Fibroblast of skin of scalp (primary cell): ENCODE measurements around the gene DHX8.

Source experiments
- DNase-seq: peaks from one replicate; pipeline ENCODE4 v3.0.0-alpha.2; 2013

The DHX8 gene

DNA sequence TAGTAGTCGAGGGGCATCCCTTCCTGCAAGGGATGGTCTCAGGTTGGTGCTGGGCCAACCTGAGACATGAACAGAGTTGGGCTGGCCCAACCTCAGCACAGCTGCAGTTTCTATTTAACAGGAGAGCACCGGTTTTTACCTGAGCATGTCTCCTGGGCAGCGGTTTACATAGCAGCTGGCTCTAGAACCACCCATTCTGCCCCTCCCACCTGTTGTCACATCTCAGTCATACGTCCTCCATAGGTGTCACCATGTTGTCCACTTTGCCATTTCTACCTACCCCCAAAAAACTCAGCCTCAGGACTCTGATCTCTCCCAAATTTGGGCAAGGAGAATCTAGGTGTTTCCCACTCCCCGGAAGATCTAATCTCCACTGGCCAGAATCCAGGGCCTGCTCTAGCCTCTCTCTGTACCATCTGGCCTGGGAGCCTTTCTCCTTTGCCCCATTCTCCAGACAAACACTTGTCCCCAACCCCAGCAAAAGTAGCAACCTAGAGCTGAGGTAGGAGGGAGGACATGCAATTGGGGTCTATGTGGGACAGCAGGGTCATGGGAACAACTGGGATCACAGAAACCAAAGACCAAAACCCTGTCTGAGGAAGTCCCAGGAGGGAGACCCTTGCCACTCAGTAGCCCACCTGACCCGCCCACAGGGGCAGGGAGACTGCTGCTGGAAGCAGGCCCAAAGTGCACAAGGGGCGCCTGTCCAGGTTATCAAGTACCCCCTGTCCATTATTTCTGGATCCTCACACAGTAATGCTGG lies 43.3 kb downstream of the DHX8 start:
- no peak for DNase-seq

- DNase-seq = no peak
Measured at GRCh38 chr17:43528319-43528987, 44.7 kb downstream of the DHX8 start.

DNA sequence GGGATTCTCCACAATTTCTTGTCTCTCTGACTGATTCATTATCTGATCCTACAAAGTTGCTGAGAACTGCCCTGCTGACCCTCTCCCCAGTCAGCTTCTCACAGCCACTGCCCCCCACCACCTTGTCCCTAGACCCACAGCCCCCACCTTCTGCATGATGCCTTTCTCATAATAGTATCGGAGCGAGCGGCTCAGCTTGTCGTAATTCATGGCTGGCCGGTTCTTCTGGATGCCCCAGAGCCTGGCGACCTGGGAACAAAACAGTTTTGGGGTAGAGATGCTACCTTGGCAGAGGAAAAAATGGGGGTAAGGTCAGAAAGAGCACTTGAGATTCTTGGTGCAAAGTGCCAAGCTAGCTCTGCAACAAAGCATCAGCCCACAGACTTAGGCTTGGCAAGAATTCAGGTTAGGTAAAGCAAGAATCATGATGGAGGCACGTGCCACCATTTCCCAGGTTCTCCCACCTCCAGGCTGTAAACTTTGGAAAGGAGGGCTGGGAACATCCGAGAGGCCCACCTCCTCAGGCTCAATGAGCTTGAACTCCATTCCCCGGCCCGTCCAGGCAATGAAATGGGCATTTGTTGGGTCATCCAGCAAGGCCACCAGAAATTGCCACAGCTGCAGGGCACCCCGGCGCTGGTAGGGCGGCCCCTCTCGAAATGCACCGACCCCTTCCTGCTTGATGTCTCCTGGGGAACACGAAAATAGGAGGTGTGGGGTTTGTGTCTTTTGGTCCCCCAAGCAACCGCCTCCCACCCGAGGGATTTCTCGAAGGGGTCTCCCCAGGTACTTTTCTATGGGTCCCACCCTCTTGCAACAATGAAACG lies 45.4 kb downstream of the DHX8 start:
- DNase-seq = no peak

GRCh38 chr17:43529947-43530287 lies 46.1 kb downstream of the DHX8 start:
- DNase-seq = no peak

DNA sequence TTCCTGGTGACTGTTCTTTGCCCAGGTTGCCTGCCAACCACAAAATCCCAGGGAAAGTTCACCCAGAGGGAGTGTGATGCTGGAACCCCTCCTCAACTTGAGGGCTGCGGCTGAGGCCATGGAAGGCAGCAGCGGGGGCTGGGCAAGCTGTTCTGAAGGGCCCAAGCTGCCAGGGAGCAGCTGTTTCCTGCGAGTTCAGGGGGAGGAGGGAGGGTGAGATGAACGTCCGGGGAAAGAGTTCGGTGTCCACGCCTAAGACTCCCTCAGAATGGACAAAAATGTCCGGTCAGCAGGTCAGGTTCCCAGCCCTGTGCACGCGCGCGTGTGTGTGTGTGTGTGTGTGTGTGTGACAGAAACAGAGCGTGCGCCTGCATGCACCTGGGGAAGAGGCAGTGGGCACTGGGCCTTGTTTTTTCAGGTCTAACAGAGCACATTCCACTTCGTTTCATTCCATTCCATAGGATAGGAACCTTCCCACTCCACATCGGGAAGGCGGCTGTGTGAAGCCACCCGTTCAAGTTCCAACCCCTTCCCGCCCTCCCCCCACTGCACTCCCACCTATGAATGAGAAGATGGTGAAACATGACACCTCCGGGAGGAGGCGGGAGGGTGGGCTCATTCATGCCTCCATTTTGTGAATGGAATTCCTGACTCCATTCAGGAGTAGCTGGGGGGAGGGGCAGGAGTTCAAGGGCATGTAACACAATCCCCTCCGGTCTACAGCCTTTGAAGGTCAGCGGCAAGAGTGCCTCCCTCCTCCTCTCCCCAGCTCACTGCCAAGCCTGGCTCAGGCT lies 46.7 kb downstream of the DHX8 start:
- DNase-seq = peak; percentile 89

DNA sequence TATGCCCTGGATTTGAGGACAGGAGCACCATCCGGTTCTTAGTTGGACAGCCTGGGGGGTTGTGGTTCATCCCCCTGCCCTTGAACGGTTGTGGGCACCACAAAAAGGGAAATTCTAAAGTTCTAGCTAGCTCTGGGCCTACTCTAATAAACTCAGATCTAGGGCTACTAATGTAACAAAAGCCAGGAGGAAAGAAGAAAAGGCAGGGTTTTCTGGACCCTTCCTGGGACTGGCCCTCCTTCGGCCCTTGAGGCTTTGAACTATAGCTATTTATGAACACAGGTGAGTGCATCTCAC lies 47.3 kb downstream of the DHX8 start:
- DNase-seq = no peak

GRCh38 chr17:43531955-43532354 lies 48.2 kb downstream of the DHX8 start:
- DNase-seq = no peak

DNA sequence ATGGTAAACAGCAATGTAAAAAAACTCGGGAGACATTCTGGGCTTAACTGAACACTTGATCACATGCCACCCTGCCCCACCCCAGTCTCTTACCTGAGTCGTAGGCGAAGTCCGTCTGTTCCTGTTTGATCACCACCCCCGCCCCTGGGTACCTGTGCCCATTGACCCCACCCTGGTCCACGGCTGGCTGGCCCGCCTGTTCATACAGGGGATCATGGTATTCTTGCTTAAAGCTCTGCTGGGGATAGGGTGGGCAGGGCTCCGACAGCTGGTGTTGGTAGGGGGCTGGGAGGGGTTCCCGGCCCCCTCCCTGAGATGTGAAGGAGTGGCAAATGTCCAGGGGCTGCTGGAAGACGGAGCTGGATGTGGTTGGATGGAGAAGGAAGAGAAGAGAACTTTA lies 48.8 kb downstream of the DHX8 start:
- DNase-seq = no peak

GRCh38 chr17:43533699-43534098 lies 49.9 kb downstream of the DHX8 start:
- no peak for DNase-seq

- DNase-seq = no peak
Measured at GRCh38 chr17:43534909-43535308, 51.1 kb downstream of the DHX8 start.

- peak; percentile 89 for DNase-seq
Measured at GRCh38 chr17:43536236-43536992, 52.6 kb downstream of the DHX8 start.

- DNase-seq = peak; percentile 47
Measured at GRCh38 chr17:43540821-43541674, 57.3 kb downstream of the DHX8 start.

DNA sequence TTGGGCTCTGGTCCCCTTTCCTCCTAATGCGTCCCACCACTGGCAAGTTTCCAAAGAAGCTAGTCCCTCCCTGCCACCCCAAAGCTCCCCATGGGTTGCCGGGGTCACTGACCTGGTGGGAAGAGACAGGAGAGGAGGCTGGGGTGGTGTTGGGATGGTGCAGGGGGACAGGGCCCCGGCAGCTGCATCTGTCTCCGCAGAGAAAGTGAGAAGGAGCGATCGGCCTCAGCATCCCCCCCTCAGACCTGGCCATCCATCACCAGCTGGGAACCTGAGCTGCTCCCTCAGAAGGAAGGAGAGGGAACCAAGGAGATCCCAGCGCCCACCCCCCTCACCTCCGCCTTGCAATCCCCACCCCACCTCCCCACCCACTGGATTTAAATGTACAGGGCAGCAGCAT lies 59.1 kb downstream of the DHX8 start:
- DNase-seq = no peak

DNA sequence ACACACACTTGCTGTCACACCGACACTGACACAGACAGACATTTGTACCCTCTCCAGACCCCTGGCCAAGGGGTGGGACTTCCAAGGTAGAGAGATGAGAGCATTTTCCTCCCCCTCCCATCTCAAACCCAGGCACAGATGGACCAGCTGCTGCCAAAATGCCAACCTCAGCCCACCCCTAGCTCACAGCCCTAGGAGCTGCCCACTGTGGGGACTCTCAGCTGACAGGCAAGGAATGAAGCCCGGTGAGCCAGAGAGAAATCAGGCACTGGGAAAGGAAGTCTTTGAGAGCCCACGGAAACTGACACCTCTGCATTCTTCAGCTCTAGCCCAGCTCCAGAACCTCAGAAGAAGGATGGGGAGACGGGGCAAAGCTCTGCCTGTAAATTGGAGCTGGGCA lies 59.5 kb downstream of the DHX8 start:
- no peak for DNase-seq

DNA sequence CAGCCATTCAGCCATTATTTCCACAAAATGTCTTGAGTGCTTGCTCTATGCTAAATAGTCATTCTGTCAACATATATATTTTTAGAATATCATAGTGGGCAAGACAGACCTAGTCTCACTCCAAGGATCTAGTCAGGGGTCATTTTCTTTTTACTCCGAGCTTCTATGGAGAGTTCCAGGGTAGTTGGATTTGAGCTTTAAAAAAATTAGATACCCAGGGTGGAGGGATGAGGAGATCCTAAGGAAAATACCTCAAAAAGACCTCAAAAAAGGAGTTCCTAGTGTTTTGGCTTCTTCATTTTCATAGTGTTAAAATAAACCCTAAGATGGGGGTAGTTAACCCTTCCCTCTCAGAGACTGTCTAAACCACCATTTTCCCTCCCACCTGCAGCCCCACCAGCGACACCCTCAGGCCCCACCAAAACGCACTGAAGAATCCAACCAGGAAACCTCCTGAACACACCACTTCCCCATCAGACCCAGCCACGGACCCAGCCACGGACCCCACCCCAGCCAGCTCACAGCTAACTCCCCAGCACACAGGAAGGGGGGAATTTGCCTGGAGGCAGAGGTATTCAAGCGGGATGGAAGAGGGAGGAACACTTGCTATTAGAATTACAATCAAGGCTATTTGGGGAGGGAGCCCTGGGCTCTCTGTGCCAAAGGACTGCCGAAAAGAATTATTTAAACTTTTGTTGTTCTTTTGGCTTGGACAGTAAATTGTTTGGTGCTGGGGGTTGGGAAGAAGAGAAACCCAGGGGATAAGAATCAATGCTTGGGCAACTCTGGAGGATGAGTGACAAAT lies 60.2 kb downstream of the DHX8 start:
- no peak for DNase-seq

DNA sequence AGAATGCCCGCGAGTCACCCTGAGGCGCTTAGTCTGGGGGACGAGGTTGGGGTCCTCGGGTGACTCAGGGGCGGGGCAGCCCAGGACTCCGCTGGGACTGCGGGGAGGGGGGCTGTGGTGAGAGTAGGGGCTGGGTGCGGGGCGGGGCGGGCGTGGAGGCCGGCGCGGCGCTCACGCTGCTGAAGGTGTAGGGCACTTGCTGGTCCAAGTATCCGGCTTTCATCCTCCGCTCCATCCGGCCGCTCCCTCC lies 61.5 kb downstream of the DHX8 start:
- no peak for DNase-seq

- peak; percentile 90 for DNase-seq
Measured at GRCh38 chr17:43546319-43547188, 62.8 kb downstream of the DHX8 start, which contains the start of gene ETV4. ETV4 (minus strand) TSS chr17:43546340; CDS start chr17:43545617, 723 bp downstream.

DNA sequence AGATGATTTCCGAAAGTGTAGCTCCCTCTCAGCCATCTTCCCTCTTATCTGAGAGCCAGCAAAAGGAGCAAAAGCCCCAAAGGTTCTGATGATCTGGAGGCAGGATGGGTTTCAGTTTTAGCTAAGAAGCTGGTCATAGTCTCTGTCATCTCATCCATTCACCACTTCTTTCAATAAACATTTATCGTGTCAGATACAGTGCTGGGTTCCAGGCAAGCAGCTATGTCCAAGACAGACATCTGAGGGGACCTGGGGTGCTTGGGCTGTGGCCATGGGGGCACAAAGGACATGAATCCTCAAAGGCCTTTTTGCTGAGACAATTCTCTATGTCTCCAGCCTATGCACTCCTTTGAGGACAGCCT lies 63.4 kb downstream of the DHX8 start:
- no peak for DNase-seq

DNA sequence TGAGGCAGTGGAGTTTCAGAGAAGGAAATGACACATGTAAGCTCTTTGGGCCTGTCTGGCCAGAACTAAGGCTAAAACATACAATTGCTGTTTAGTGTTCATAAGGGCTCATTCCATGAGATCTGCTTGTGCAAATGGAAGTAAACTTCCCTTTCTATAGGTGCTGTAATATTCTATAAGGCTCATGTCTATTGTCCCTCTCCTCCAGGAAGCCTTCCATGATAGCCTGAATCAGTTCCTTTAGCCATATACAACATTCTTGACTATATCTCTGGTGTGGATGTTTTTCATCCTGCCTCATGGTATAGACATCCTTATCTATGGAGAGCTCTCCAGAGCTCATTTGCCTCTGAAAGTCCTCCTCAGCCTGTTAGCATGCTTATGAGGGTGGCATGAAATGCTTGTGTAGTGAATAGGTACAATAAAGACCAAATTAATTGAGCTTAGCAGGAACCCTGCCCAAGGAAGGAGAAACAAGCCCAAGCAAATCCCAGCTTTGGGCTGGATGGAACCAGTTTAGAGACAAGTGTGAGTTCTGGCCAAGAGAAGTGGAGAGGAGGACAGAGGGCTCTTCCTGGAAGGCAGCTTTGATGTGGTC lies 64.0 kb downstream of the DHX8 start:
- no peak for DNase-seq
